G401.6 (cell line): ENCODE results near the gene YEATS2.

Experiments used
- FAIRE-seq: peaks from 2 replicates; lab custom pipeline; 2012; peaks lifted over from hg19 to GRCh38; lab: Jason Lieb, UNC

The YEATS2 gene

GRCh38 chr3:183837390-183837789 lies 139.8 kb downstream of the YEATS2 start:
- no peak for FAIRE-seq

- no peak for FAIRE-seq
Observed at GRCh38 chr3:183837894-183838293, 140.3 kb downstream of the YEATS2 start.

- FAIRE-seq, result no peak
Observed at GRCh38 chr3:183839751-183840150, 142.2 kb downstream of the YEATS2 start.

- FAIRE-seq, result no peak
Observed at GRCh38 chr3:183844606-183845005, 147.0 kb downstream of the YEATS2 start.

- no peak for FAIRE-seq
Observed at GRCh38 chr3:183845090-183845489, 147.5 kb downstream of the YEATS2 start.

- FAIRE-seq, result no peak
Observed at GRCh38 chr3:183845608-183846288, 148.2 kb downstream of the YEATS2 start.

GRCh38 chr3:183854318-183855035 lies 156.9 kb downstream of the YEATS2 start:
- no peak for FAIRE-seq

GRCh38 chr3:183857863-183858262 lies 160.3 kb downstream of the YEATS2 start:
- FAIRE-seq, result no peak
